Measurements from ENCODE around the gene SCAMP3.
"Not testable (repeated sequence)": the region's sequence is repeated elsewhere in the genome, so short reads cannot be mapped to it uniquely, and the experiment has no call there.

The SCAMP3 gene

GRCh38 chr1:155250633-155251449 is 11.3 kb downstream of the SCAMP3 start:
- H3K27ac ChIP-seq (ENCODE audit: low read length), result no peak overlapping the region
- no peaks in the 10 kb centered on the region for H3K9me3 ChIP-seq (ENCODE audit: control insufficient read depth, low read depth, low read length)
- H3K27me3 ChIP-seq (ENCODE audit: control insufficient read depth, insufficient read depth, low read length), result no peaks in the 10 kb centered on the region
- peaks cover 17% of the 10 kb centered on the region for H3K36me3 ChIP-seq (ENCODE audit: control insufficient read depth, low read depth, low read length)
- no peaks in the 10 kb centered on the region for H3K4me1 ChIP-seq (ENCODE audit: control insufficient read depth, low read depth, low read length)
- peak overlapping the region; percentile 61 for H3K4me3 ChIP-seq (ENCODE audit: low read length)
- H3K9ac ChIP-seq (ENCODE audit: low read length), result no peak overlapping the region

GRCh38 chr1:155250246-155250632 is 11.9 kb downstream of the SCAMP3 start:
- Histone ChIP-seq H3K9me3 (ENCODE audit: control insufficient read depth, low read depth, low read length) (no peaks in the 10 kb centered on the region), H3K27me3 (ENCODE audit: control insufficient read depth, insufficient read depth, low read length) (no peaks in the 10 kb centered on the region), H3K9ac (ENCODE audit: low read length) (no peak overlapping the region), H3K4me1 (ENCODE audit: control insufficient read depth, low read depth, low read length) (no peaks in the 10 kb centered on the region), H3K27ac (ENCODE audit: low read length) (no peak overlapping the region), H3K4me3 (ENCODE audit: low read length) (peak overlapping the region; percentile 61), H3K36me3 (ENCODE audit: control insufficient read depth, low read depth, low read length) (peaks cover 17% of the 10 kb centered on the region)

- no peak overlapping the region for H3K9ac ChIP-seq (ENCODE audit: low read length)
- no peaks in the 10 kb centered on the region for H3K27me3 ChIP-seq (ENCODE audit: control insufficient read depth, insufficient read depth, low read length)
- peaks cover 17% of the 10 kb centered on the region for H3K36me3 ChIP-seq (ENCODE audit: control insufficient read depth, low read depth, low read length)
- H3K9me3 ChIP-seq (ENCODE audit: control insufficient read depth, low read depth, low read length), result no peaks in the 10 kb centered on the region
- H3K4me3 ChIP-seq (ENCODE audit: low read length), result no peak overlapping the region
- peaks cover 4% of the 10 kb centered on the region for H3K4me1 ChIP-seq (ENCODE audit: control insufficient read depth, low read depth, low read length)
- H3K27ac ChIP-seq (ENCODE audit: low read length), result no peak overlapping the region
Observed at GRCh38 chr1:155247667-155248553, 14.2 kb downstream of the SCAMP3 start.

- H3K36me3 ChIP-seq (ENCODE audit: control insufficient read depth, low read depth, low read length), result peaks cover 17% of the 10 kb centered on the region
- H3K9me3 ChIP-seq (ENCODE audit: control insufficient read depth, low read depth, low read length); H3K27me3 ChIP-seq (ENCODE audit: control insufficient read depth, insufficient read depth, low read length); H3K27ac ChIP-seq (ENCODE audit: low read length); H3K4me1 ChIP-seq (ENCODE audit: control insufficient read depth, low read depth, low read length); H3K4me3 ChIP-seq (ENCODE audit: low read length); H3K9ac ChIP-seq (ENCODE audit: low read length): not testable (repeated sequence)
Observed at GRCh38 chr1:155246796-155247195, 15.4 kb downstream of the SCAMP3 start.

- Histone ChIP-seq H3K9ac (ENCODE audit: low read length) (peak overlapping the region; percentile 67), H3K27ac (ENCODE audit: low read length) (peak overlapping the region; percentile 59)
Observed at GRCh38 chr1:155245163-155245524, 17.0 kb downstream of the SCAMP3 start.

GRCh38 chr1:155244368-155245162 is 17.6 kb downstream of the SCAMP3 start:
- H3K9me3 ChIP-seq (ENCODE audit: control insufficient read depth, low read depth, low read length), result no peaks in the 10 kb centered on the region
- H3K4me1 ChIP-seq (ENCODE audit: control insufficient read depth, low read depth, low read length), result peaks cover 4% of the 10 kb centered on the region
- H3K27ac ChIP-seq (ENCODE audit: low read length), result peak overlapping the region; percentile 59
- peaks cover 17% of the 10 kb centered on the region for H3K36me3 ChIP-seq (ENCODE audit: control insufficient read depth, low read depth, low read length)
- H3K27me3 ChIP-seq (ENCODE audit: control insufficient read depth, insufficient read depth, low read length), result no peaks in the 10 kb centered on the region
- H3K9ac ChIP-seq (ENCODE audit: low read length), result peak overlapping the region; percentile 67
- peak overlapping the region; percentile 55 for H3K4me3 ChIP-seq (ENCODE audit: low read length)

More at GRCh38 chr1:155245163-155245524, 17.0 kb downstream of the SCAMP3 start:
- Histone ChIP-seq H3K4me3 (ENCODE audit: low read length) (peak overlapping the region; percentile 55), H3K9me3 (ENCODE audit: control insufficient read depth, low read depth, low read length) (no peaks in the 10 kb centered on the region), H3K36me3 (ENCODE audit: control insufficient read depth, low read depth, low read length) (peaks cover 17% of the 10 kb centered on the region), H3K27me3 (ENCODE audit: control insufficient read depth, insufficient read depth, low read length) (no peaks in the 10 kb centered on the region), H3K4me1 (ENCODE audit: control insufficient read depth, low read depth, low read length) (peaks cover 4% of the 10 kb centered on the region)

GRCh38 chr1:155242805-155243358 is 19.3 kb downstream of the SCAMP3 start:
- H3K9me3 ChIP-seq (ENCODE audit: control insufficient read depth, low read depth, low read length), result no peaks in the 10 kb centered on the region
- H3K4me3 ChIP-seq (ENCODE audit: low read length), result peak overlapping the region; percentile 55
- no peak overlapping the region for H3K9ac ChIP-seq (ENCODE audit: low read length)
- H3K4me1 ChIP-seq (ENCODE audit: control insufficient read depth, low read depth, low read length), result peaks cover 4% of the 10 kb centered on the region
- H3K36me3 ChIP-seq (ENCODE audit: control insufficient read depth, low read depth, low read length), result peaks cover 11% of the 10 kb centered on the region
- H3K27me3 ChIP-seq (ENCODE audit: control insufficient read depth, insufficient read depth, low read length), result no peaks in the 10 kb centered on the region
- H3K27ac ChIP-seq (ENCODE audit: low read length), result no peak overlapping the region

- H3K9me3 ChIP-seq (ENCODE audit: control insufficient read depth, low read depth, low read length), result no peaks in the 10 kb centered on the region
- no peaks in the 10 kb centered on the region for H3K27me3 ChIP-seq (ENCODE audit: control insufficient read depth, insufficient read depth, low read length)
- peaks cover under 1% of the 10 kb centered on the region for H3K36me3 ChIP-seq (ENCODE audit: control insufficient read depth, low read depth, low read length)
- peaks cover 4% of the 10 kb centered on the region for H3K4me1 ChIP-seq (ENCODE audit: control insufficient read depth, low read depth, low read length)
- H3K9ac ChIP-seq (ENCODE audit: low read length), result no peak overlapping the region
- no peak overlapping the region for H3K27ac ChIP-seq (ENCODE audit: low read length)
- no peak overlapping the region for H3K4me3 ChIP-seq (ENCODE audit: low read length)
Observed at GRCh38 chr1:155241841-155242264, 20.3 kb downstream of the SCAMP3 start.

GRCh38 chr1:155241069-155241679 is 21.0 kb downstream of the SCAMP3 start:
- no peak overlapping the region for H3K9ac ChIP-seq (ENCODE audit: low read length)
- no peak overlapping the region for H3K27ac ChIP-seq (ENCODE audit: low read length)
- no peaks in the 10 kb centered on the region for H3K9me3 ChIP-seq (ENCODE audit: control insufficient read depth, low read depth, low read length)
- no peaks in the 10 kb centered on the region for H3K27me3 ChIP-seq (ENCODE audit: control insufficient read depth, insufficient read depth, low read length)
- peaks cover 4% of the 10 kb centered on the region for H3K4me1 ChIP-seq (ENCODE audit: control insufficient read depth, low read depth, low read length)
- H3K4me3 ChIP-seq (ENCODE audit: low read length), result peak overlapping the region; percentile 49
- no peaks in the 10 kb centered on the region for H3K36me3 ChIP-seq (ENCODE audit: control insufficient read depth, low read depth, low read length)

GRCh38 chr1:155236451-155236850 is 25.7 kb downstream of the SCAMP3 start:
- no peaks in the 10 kb centered on the region for H3K36me3 ChIP-seq (ENCODE audit: control insufficient read depth, low read depth, low read length)
- no peaks in the 10 kb centered on the region for H3K4me1 ChIP-seq (ENCODE audit: control insufficient read depth, low read depth, low read length)
- H3K9ac ChIP-seq (ENCODE audit: low read length), result no peak overlapping the region
- no peak overlapping the region for H3K4me3 ChIP-seq (ENCODE audit: low read length)
- no peak overlapping the region for H3K27ac ChIP-seq (ENCODE audit: low read length)
- no peaks in the 10 kb centered on the region for H3K27me3 ChIP-seq (ENCODE audit: control insufficient read depth, insufficient read depth, low read length)
- H3K9me3 ChIP-seq (ENCODE audit: control insufficient read depth, low read depth, low read length), result no peaks in the 10 kb centered on the region

All from iPS-18a (cell line).